K562 (cell line): ENCODE data around the gene TDRD10. TPM values are rescaled to one million over a fixed set of nuclear protein-coding genes. Genes with fewer than 3 reads are reported as not detected.

ENCODE experiments used
- CBFA2T2 ChIP-seq: fragments of 450-650 bp; conservative IDR thresholded peaks from 2 replicates; pipeline ENCODE4 v1.6.1; 2017; ENCODE audit warnings: mild to moderate bottlenecking
- CC2D1A ChIP-seq: fragments of 450-650 bp; IDR thresholded peaks from 2 replicates; pipeline ENCODE4 v1.6.1; 2017; ENCODE audit warnings: mild to moderate bottlenecking
- DPF2 ChIP-seq: fragments of 450-650 bp; IDR thresholded peaks from 2 replicates; pipeline ENCODE4 v1.6.1; 2016
- ELF4 ChIP-seq: fragments of 450-650 bp; formaldehyde crosslinking; IDR thresholded peaks from 2 replicates; pipeline ENCODE4 v1.4.0; 2022; ENCODE audit warnings: missing genetic modification characterization
- HNRNPH1 ChIP-seq: fragments of 200-400 bp; formaldehyde crosslinking; optimal IDR thresholded peaks from 2 replicates; pipeline ENCODE3; 2017; ENCODE audit warnings: low read depth, mild to moderate bottlenecking, low read length, moderate library complexity
- MEIS2 ChIP-seq: fragments of 450-650 bp; IDR thresholded peaks from 2 replicates; pipeline ENCODE4 v1.6.1; 2014; ENCODE audit warnings: mild to moderate bottlenecking; ENCODE audit not compliant: partially characterized antibody
- OTX1 ChIP-seq: fragments of 450-650 bp; formaldehyde crosslinking; IDR thresholded peaks from 2 replicates; pipeline ENCODE4 v1.4.0; 2022; ENCODE audit warnings: mild to moderate bottlenecking
- PTBP1 ChIP-seq: fragments of 200-400 bp; formaldehyde crosslinking; IDR thresholded peaks from 2 replicates; pipeline ENCODE4 v1.6.1; 2017; ENCODE audit warnings: low read depth, low read length
- RCOR1 ChIP-seq, 2 experiments: IDR thresholded peaks; 2 replicates each; pipeline ENCODE4 v1.6.1; 2012; ENCODE audit warnings: low read depth in 2 of 2, low read length in 2 of 2, borderline replicate concordance in 1 of 2, improper control_type of control experiment in 1 of 2
- TCF3 ChIP-seq: sonication (generic); formaldehyde crosslinking; IDR thresholded peaks from 2 replicates; pipeline ENCODE4 v1.4.0; 2020; ENCODE audit warnings: mild to moderate bottlenecking, missing genetic modification reagents
- ZNF507 ChIP-seq: conservative IDR thresholded peaks from 2 replicates; pipeline ENCODE4 v1.6.1; 2017; ENCODE audit warnings: missing genetic modification characterization, missing compliant biosample characterization
- polyA plus RNA-seq, 8 experiments: library from polyadenylated mRNA; depleted of rRNA in 4 of 8; stranded (reverse) in 5 of 8; unstranded in 3 of 8; fragments of >200 nt; fragmentation: Nextera tagmentation in 2 of 8; fragmentation: Illumina TruSeq in 1 of 8; extraction: Ambion mirVana in 2 of 8; extraction: Trizol in 1 of 8; gene quantifications; 2 replicates each; pipeline versions ENCODE4 v1.2.1 to v1.2.3, GENCODE V29; 2011 to 2014; ENCODE audit warnings: inconsistent platforms in 1 of 8, missing spikeins in 1 of 8
- total RNA-seq, 7 experiments: library from RNA; depleted of rRNA in 6 of 7; stranded (reverse); fragments of >200 nt in 6 of 7; fragmentation: Illumina TruSeq in 2 of 7; extraction: Trizol in 2 of 7; gene quantifications; 2 replicates each; pipeline versions ENCODE4 v1.2.1 to v1.2.3, GENCODE V29; 2011 to 2021; ENCODE audit warnings: low replicate concordance in 1 of 7
- TF ChIP-seq, protein P1 (sequence below): sonication (generic); formaldehyde crosslinking; IDR thresholded peaks from 2 replicates; pipeline ENCODE4 v1.8.0; 2023; ENCODE audit warnings: mild to moderate bottlenecking, missing genetic modification reagents
- TF ChIP-seq, protein P2 (sequence below): fragments of 250-450 bp; sonication (Bioruptor Pico); IDR thresholded peaks from 2 replicates; pipeline ENCODE4 v1.5.0; 2020; ENCODE audit warnings: mild to moderate bottlenecking, borderline replicate concordance
- TF ChIP-seq, protein P3 (sequence below): fragments of 250-450 bp; sonication (Bioruptor Pico); IDR thresholded peaks from 2 replicates; pipeline ENCODE4 v1.4.0; 2020; ENCODE audit warnings: mild to moderate bottlenecking, moderate library complexity
- TF ChIP-seq, protein P4 (sequence below): IDR thresholded peaks from 2 replicates; pipeline ENCODE4 v1.6.1; 2011; ENCODE audit not compliant: insufficient read length; ENCODE audit errors: extremely low read depth
- TF ChIP-seq, protein P5 (sequence below): fragments of 450-650 bp; IDR thresholded peaks from 2 replicates; pipeline ENCODE4 v1.7.0; 2016; ENCODE audit warnings: borderline replicate concordance

Gene TDRD10
- total and polyA plus RNA-seq, 9 of the 15 experiments (the other 6 are each of a cell fraction or from before 2014, with no cell fraction given): not detected

DNA sequence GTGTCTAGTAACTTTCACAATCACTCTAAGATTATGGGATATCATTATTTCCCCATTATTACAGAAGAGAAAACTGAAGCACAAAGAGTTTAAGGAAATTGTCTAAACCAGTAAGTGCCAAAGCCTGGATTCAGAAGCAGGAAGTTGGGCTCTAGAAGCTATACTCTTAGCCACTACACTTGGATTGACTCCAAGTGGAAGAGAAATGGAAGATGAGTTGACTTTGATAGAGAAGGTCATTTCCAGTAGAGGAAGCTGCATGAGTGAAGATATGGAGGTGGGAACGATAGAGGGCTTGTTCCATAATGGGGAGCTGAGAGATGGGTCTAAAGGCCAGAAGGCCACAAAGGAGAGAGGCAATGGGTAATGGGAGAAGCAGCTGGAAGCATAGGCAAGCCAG lies 11.7 kb upstream of the TDRD10 start (continued):
- TF ChIP-seq, protein P1, sequence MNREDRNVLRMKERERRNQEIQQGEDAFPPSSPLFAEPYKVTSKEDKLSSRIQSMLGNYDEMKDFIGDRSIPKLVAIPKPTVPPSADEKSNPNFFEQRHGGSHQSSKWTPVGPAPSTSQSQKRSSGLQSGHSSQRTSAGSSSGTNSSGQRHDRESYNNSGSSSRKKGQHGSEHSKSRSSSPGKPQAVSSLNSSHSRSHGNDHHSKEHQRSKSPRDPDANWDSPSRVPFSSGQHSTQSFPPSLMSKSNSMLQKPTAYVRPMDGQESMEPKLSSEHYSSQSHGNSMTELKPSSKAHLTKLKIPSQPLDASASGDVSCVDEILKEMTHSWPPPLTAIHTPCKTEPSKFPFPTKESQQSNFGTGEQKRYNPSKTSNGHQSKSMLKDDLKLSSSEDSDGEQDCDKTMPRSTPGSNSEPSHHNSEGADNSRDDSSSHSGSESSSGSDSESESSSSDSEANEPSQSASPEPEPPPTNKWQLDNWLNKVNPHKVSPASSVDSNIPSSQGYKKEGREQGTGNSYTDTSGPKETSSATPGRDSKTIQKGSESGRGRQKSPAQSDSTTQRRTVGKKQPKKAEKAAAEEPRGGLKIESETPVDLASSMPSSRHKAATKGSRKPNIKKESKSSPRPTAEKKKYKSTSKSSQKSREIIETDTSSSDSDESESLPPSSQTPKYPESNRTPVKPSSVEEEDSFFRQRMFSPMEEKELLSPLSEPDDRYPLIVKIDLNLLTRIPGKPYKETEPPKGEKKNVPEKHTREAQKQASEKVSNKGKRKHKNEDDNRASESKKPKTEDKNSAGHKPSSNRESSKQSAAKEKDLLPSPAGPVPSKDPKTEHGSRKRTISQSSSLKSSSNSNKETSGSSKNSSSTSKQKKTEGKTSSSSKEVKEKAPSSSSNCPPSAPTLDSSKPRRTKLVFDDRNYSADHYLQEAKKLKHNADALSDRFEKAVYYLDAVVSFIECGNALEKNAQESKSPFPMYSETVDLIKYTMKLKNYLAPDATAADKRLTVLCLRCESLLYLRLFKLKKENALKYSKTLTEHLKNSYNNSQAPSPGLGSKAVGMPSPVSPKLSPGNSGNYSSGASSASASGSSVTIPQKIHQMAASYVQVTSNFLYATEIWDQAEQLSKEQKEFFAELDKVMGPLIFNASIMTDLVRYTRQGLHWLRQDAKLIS (CRISPR knock-in tag): no peak
- TF ChIP-seq, protein P2, sequence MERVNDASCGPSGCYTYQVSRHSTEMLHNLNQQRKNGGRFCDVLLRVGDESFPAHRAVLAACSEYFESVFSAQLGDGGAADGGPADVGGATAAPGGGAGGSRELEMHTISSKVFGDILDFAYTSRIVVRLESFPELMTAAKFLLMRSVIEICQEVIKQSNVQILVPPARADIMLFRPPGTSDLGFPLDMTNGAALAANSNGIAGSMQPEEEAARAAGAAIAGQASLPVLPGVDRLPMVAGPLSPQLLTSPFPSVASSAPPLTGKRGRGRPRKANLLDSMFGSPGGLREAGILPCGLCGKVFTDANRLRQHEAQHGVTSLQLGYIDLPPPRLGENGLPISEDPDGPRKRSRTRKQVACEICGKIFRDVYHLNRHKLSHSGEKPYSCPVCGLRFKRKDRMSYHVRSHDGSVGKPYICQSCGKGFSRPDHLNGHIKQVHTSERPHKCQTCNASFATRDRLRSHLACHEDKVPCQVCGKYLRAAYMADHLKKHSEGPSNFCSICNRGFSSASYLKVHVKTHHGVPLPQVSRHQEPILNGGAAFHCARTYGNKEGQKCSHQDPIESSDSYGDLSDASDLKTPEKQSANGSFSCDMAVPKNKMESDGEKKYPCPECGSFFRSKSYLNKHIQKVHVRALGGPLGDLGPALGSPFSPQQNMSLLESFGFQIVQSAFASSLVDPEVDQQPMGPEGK (CRISPR knock-in tag): no peak
- no peak for TF ChIP-seq OTX1 (CRISPR knock-in tag)
- 0 out of 2 replicates have a peak, but pooled peaks have one; percentile 26 for TF ChIP-seq ELF4
- peak; percentile 37 for TF ChIP-seq MEIS2
- peak; percentile 67; the same call in 1 of the 2 replicates for TF ChIP-seq DPF2
- TF ChIP-seq RCOR1 (IDR thresholded peaks at IDR 0.05; ENCODE audit: borderline replicate concordance in 1 of 2, low read depth in 2 of 2, low read length in 2 of 2): peak in 1 of 2 experiments; percentile 45; a peak in 1 of 4 replicates
- TF ChIP-seq HNRNPH1: no peak
- TF ChIP-seq ZNF507: no peak
- TF ChIP-seq, protein P3, sequence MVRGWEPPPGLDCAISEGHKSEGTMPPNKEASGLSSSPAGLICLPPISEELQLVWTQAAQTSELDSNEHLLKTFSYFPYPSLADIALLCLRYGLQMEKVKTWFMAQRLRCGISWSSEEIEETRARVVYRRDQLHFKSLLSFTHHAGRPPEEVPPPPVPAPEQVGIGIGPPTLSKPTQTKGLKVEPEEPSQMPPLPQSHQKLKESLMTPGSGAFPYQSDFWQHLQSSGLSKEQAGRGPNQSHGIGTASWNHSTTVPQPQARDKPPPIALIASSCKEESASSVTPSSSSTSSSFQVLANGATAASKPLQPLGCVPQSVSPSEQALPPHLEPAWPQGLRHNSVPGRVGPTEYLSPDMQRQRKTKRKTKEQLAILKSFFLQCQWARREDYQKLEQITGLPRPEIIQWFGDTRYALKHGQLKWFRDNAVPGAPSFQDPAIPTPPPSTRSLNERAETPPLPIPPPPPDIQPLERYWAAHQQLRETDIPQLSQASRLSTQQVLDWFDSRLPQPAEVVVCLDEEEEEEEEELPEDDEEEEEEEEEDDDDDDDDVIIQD (CRISPR knock-in tag): no peak
- TF ChIP-seq CBFA2T2: peak; percentile 72
- TF ChIP-seq, protein P4, sequence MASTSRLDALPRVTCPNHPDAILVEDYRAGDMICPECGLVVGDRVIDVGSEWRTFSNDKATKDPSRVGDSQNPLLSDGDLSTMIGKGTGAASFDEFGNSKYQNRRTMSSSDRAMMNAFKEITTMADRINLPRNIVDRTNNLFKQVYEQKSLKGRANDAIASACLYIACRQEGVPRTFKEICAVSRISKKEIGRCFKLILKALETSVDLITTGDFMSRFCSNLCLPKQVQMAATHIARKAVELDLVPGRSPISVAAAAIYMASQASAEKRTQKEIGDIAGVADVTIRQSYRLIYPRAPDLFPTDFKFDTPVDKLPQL: no peak
- peak; percentile 75 for TF ChIP-seq TCF3
- TF ChIP-seq, protein P5, sequence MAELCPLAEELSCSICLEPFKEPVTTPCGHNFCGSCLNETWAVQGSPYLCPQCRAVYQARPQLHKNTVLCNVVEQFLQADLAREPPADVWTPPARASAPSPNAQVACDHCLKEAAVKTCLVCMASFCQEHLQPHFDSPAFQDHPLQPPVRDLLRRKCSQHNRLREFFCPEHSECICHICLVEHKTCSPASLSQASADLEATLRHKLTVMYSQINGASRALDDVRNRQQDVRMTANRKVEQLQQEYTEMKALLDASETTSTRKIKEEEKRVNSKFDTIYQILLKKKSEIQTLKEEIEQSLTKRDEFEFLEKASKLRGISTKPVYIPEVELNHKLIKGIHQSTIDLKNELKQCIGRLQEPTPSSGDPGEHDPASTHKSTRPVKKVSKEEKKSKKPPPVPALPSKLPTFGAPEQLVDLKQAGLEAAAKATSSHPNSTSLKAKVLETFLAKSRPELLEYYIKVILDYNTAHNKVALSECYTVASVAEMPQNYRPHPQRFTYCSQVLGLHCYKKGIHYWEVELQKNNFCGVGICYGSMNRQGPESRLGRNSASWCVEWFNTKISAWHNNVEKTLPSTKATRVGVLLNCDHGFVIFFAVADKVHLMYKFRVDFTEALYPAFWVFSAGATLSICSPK: no peak
- TF ChIP-seq CC2D1A: no peak
- no peak for TF ChIP-seq PTBP1
